ENCODE measurements around the gene LMNA. TPM values are rescaled to one million over a fixed set of nuclear protein-coding genes. Genes with fewer than 3 reads are reported as not detected.

LMNA gene
- total RNA-seq, 2 experiments from 2014 or later = 435 to 455 TPM

DNA sequence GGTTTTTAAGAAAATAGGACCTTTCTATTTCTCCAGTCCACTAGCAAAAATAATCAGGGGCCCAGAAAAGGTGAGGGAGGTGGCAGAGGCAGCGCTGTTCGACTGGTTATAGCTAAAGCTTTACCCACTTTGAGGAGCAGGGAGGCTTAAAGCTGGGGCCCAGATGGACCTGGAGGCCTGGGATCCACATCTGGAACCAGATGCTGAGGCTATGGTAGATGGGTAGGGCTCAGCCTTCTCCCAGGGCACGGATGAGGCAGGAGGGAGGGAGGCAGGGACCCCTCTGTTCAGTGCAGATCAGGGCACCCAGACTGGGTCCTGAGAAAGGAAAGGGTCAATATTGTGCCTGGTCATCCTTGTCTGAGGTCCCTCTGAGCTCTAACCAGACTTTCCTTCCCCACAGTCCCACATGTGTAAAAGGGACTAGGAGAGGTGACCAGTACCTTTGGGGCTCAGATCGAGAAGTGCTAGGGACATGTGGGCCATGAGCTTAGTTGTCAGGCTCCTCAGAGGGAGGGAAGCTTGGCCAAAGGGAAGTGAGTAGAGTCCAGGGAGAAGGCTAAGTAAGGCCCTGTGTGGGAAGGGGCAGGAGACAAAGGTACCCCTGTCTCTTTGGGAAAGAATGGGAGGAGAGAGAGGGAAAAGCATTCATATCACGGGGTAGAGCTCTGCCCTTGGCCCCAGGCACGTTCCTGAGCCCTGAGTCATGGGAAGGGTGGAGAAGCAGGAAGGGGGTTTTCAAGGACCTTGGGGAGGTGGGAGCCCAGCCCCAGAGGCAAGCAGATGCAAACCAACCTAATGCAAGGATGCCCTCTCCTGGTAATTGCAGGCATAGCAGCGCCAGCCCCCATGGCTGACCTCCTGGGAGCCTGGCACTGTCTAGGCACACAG lies 15.4 kb downstream of the LMNA start:
- ATAC-seq (ENCODE audit: poor library complexity) = no peak
- H3K27me3 Mint-ChIP-seq = no peaks in the 10 kb centered on the region
- no peak overlapping the region for H3K27ac ChIP-seq (ENCODE audit: low read depth in 1 of 2, low read length in 2 of 2)
- no peaks in the 10 kb centered on the region for H3K9me3 Mint-ChIP-seq
- ChIA-PET POLR2A (interaction anchor here (1.2 to 1.8 kb wide), 6 partner anchors 15 to 83 kb away, joined by 3 to 6 read pairs (median 3); partner anchors contain the start of genes LMNA and PMF1), CTCF (interaction anchor here (0.8 to 8.1 kb wide), 12 partner anchors 10 to 96 kb away, joined by 3 to 194 read pairs (median 5); partner anchors contain the start of gene LMNA)
- DNase-seq = peak; percentile 60 to 87 (median 72)
- no peaks in the 10 kb centered on the region for H3K9me3 ChIP-seq (ENCODE audit: control insufficient read depth in 1 of 2, insufficient read depth in 1 of 2, low read length in 2 of 2)
- peak overlapping the region; percentile 78 for H3K27ac Mint-ChIP-seq
- peaks cover 50% of the 10 kb centered on the region for H3K4me1 Mint-ChIP-seq (ENCODE audit: low read depth)
- peak overlapping the region; percentile 60 for H3K4me3 Mint-ChIP-seq
- TF ChIP-seq, protein P1, sequence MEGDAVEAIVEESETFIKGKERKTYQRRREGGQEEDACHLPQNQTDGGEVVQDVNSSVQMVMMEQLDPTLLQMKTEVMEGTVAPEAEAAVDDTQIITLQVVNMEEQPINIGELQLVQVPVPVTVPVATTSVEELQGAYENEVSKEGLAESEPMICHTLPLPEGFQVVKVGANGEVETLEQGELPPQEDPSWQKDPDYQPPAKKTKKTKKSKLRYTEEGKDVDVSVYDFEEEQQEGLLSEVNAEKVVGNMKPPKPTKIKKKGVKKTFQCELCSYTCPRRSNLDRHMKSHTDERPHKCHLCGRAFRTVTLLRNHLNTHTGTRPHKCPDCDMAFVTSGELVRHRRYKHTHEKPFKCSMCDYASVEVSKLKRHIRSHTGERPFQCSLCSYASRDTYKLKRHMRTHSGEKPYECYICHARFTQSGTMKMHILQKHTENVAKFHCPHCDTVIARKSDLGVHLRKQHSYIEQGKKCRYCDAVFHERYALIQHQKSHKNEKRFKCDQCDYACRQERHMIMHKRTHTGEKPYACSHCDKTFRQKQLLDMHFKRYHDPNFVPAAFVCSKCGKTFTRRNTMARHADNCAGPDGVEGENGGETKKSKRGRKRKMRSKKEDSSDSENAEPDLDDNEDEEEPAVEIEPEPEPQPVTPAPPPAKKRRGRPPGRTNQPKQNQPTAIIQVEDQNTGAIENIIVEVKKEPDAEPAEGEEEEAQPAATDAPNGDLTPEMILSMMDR (IDR thresholded peaks at IDR 0.05) = peak; percentile 92
- intact Hi-C loops (cut with DNase I, micrococcal nuclease) = loop anchor here (1.0 kb wide), 2 partner anchors 34 to 40 kb away; no protein-coding TSS in a partner anchor
- peaks cover 24% of the 10 kb centered on the region for H3K36me3 ChIP-seq (ENCODE audit: insufficient read depth, low read length)
- H3K4me3 ChIP-seq (ENCODE audit: low read length) = no peak overlapping the region
- no peaks in the 10 kb centered on the region for H3K27me3 ChIP-seq (ENCODE audit: control insufficient read depth in 1 of 2, insufficient read depth in 2 of 2, low read length in 2 of 2)
- H3K36me3 Mint-ChIP-seq (ENCODE audit: low read depth) = peaks cover 12% of the 10 kb centered on the region
- H3K4me1 ChIP-seq (ENCODE audit: insufficient read depth, low read length) = peaks cover 58% of the 10 kb centered on the region

DNA sequence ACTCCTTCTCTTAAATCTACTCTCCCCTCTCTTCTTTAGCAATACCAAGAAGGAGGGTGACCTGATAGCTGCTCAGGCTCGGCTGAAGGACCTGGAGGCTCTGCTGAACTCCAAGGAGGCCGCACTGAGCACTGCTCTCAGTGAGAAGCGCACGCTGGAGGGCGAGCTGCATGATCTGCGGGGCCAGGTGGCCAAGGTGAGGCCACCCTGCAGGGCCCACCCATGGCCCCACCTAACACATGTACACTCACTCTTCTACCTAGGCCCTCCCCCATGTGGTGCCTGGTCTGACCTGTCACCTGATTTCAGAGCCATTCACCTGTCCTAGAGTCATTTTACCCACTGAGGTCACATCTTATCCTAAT lies 16.0 kb downstream of the LMNA start:
- H3K4me1 ChIP-seq (ENCODE audit: insufficient read depth, low read length) = peaks cover 52% of the 10 kb centered on the region

More for the DNA sequence above, 16.0 kb downstream of the LMNA start:
- H3K27me3 ChIP-seq (ENCODE audit: control insufficient read depth in 1 of 2, insufficient read depth in 2 of 2, low read length in 2 of 2) = no peaks in the 10 kb centered on the region
- H3K4me1 Mint-ChIP-seq (ENCODE audit: low read depth) = peaks cover 46% of the 10 kb centered on the region
- H3K27me3 Mint-ChIP-seq = no peaks in the 10 kb centered on the region
- H3K9me3 Mint-ChIP-seq = no peaks in the 10 kb centered on the region
- H3K36me3 Mint-ChIP-seq (ENCODE audit: low read depth) = peaks cover 12% of the 10 kb centered on the region
- intact Hi-C loops (cut with DNase I, micrococcal nuclease) = loop anchor here (1.0 kb wide), 2 partner anchors 34 to 40 kb away; no protein-coding TSS in a partner anchor
- TF ChIP-seq, protein P1 (IDR thresholded peaks at IDR 0.05) = peak; percentile 21
- CTCF ChIA-PET = interaction anchor here (0.5 to 8.1 kb wide), 7 partner anchors 15 to 95 kb away, joined by 3 to 194 read pairs (median 5); partner anchors contain the start of gene LMNA
- H3K9me3 ChIP-seq (ENCODE audit: control insufficient read depth in 1 of 2, insufficient read depth in 1 of 2, low read length in 2 of 2) = no peaks in the 10 kb centered on the region
- no peak overlapping the region for H3K27ac ChIP-seq (ENCODE audit: low read depth in 1 of 2, low read length in 2 of 2)
- peaks cover 30% of the 10 kb centered on the region for H3K36me3 ChIP-seq (ENCODE audit: insufficient read depth, low read length)
- H3K27ac Mint-ChIP-seq = peak overlapping the region; percentile 78
- POLR2A ChIA-PET = interaction anchor here (1.2 to 1.4 kb wide), 4 partner anchors 16 to 82 kb away, joined by 3 read pairs; partner anchors contain the start of genes LMNA and PMF1
- ATAC-seq (ENCODE audit: poor library complexity) = no peak
- peak overlapping the region; percentile 60 for H3K4me3 Mint-ChIP-seq
- no peak for DNase-seq
- H3K4me3 ChIP-seq (ENCODE audit: low read length) = no peak overlapping the region

Measured in CD4-positive, alpha-beta T cell (primary cell).